ENCODE results near the gene IL1RAPL2.

Gene IL1RAPL2

DNA sequence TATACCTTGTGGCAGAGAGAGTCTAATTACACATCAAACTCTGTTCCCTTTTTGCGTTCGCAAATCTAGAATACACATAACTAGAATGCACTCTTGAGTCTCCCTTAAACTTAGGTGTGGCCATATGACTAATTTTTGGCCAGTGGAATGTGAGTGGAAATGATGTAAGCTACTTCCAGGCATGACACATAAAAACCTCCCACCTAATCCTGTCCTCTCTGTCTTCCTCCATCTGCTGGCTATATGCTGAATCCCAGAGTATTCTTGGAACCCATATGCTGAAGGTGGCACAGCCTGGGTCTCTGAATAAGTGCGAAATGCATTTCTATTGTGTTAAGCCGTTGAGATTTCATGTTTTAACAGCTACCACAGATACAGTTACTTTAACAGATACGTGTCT lies 986.4 kb downstream of the IL1RAPL2 start:
- FAIRE-seq, result peak; percentile 16
- TF ChIP-seq, protein P1, sequence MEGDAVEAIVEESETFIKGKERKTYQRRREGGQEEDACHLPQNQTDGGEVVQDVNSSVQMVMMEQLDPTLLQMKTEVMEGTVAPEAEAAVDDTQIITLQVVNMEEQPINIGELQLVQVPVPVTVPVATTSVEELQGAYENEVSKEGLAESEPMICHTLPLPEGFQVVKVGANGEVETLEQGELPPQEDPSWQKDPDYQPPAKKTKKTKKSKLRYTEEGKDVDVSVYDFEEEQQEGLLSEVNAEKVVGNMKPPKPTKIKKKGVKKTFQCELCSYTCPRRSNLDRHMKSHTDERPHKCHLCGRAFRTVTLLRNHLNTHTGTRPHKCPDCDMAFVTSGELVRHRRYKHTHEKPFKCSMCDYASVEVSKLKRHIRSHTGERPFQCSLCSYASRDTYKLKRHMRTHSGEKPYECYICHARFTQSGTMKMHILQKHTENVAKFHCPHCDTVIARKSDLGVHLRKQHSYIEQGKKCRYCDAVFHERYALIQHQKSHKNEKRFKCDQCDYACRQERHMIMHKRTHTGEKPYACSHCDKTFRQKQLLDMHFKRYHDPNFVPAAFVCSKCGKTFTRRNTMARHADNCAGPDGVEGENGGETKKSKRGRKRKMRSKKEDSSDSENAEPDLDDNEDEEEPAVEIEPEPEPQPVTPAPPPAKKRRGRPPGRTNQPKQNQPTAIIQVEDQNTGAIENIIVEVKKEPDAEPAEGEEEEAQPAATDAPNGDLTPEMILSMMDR (IDR thresholded peaks at IDR 0.05; ENCODE audit: insufficient read depth, missing control alignments), result no peak
- no peak for DNase-seq (ENCODE audit: insufficient read length, low spot score)

DNA sequence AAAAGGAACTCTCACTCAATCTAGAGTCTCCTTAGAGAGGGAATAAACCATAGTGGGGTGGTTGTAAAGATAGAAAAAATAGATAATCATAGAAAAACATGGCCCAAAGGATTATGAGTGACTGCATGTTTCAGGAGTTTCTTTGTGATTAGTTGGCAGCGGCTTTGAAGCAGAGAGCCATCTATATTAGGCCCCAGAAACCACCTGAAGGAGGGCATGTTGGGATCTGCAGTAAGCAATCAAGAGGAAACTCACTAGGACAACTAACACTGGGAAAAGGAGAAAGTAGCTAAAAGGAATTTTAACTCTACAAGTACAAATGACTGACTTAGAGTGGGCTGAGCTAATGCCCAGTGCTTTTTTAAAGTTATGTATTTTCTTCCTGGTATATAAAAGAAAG lies 987.1 kb downstream of the IL1RAPL2 start:
- TF ChIP-seq, protein P1 (IDR thresholded peaks at IDR 0.05; ENCODE audit: insufficient read depth, missing control alignments), result no peak
- no peak for DNase-seq (ENCODE audit: insufficient read length, low spot score)
- FAIRE-seq, result no peak

DNA sequence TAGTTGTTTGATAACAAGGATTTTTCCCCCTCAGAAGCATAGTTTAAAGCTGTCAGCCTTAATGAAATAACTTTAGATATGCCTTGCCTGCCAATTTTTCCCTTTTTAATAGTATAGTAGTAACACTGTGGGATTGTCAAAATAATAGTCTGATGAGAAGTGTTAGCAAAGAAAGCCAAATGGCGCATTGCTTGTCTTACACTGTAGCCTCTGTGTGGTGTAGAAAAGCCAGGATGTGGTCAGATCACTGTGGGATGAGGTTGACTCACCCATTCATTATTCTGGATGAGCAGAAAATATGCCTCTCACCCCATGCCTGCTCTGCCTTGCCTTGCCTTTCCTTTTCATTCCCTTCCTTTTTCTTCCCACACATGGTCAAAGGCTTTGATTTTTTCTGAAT lies 998.5 kb downstream of the IL1RAPL2 start:
- TF ChIP-seq, protein P1 (IDR thresholded peaks at IDR 0.05; ENCODE audit: insufficient read depth, missing control alignments), result no peak
- DNase-seq (ENCODE audit: insufficient read length, low spot score), result no peak
- FAIRE-seq, result no peak

DNA sequence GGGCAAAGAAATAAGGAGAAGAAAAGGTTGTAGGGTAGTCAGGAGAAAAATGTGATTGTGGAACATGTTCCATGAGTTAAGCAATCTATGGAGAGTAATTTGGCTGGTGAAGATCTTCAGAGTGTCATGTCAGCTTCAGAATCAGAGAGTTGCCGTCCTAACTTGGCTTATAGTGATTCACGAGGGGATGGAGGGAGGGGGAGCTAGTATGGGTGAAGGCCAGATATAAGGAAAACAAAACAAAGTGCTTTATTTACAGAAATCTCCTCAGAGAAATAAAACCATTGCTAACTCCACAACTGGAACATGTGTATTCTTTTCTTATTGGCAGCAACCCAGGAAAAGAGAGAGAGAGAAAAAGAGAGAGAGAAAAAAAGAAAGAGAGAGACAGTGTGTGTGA lies 999.9 kb downstream of the IL1RAPL2 start:
- DNase-seq (ENCODE audit: insufficient read length, low spot score), result no peak
- TF ChIP-seq, protein P1 (IDR thresholded peaks at IDR 0.05; ENCODE audit: insufficient read depth, missing control alignments), result no peak
- FAIRE-seq, result no peak

DNA sequence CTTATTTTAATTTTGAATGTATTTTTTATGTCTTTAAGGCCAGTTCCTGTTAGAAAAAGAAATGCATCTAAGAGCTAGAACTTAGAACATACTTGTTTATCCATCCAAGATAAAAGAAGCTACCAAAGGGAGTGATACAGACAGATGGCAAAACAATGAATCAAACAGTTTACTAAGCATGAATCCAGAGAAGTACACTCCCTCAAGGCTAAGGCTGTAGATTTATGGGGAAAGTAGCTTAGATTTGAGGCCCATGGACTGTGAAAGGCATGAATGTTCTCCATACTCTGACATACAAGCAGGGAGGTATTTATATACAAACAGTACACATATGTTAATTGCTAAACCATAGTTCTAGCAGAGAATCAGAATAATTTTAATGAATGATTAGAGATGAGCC lies 1001.1 kb downstream of the IL1RAPL2 start:
- DNase-seq (ENCODE audit: insufficient read length, low spot score) (no peak), FAIRE-seq (no peak)
- TF ChIP-seq, protein P1 (IDR thresholded peaks at IDR 0.05; ENCODE audit: insufficient read depth, missing control alignments), result no peak

DNA sequence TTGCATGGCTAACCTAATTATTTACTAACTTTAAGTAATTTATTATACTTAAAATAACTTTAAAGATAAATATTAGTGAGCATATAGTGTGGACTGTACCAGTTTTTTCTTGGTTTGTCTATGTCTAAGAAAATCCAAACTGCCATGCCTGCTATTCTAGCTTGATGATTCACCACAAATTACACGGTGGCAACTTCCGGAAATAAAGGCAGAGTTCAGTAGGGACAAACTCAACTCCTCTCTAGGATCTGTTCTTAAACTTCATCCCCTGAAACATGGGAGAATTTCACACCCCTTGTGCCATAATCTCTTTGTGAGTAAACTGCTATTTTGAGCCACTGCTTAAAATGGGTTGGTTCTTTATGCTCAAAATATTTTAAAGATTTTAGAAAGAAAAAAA lies 1042.7 kb downstream of the IL1RAPL2 start:
- DNase-seq (ENCODE audit: insufficient read length, low spot score) (no peak), FAIRE-seq (no peak)
- TF ChIP-seq, protein P1 (IDR thresholded peaks at IDR 0.05; ENCODE audit: insufficient read depth, missing control alignments), result no peak

DNA sequence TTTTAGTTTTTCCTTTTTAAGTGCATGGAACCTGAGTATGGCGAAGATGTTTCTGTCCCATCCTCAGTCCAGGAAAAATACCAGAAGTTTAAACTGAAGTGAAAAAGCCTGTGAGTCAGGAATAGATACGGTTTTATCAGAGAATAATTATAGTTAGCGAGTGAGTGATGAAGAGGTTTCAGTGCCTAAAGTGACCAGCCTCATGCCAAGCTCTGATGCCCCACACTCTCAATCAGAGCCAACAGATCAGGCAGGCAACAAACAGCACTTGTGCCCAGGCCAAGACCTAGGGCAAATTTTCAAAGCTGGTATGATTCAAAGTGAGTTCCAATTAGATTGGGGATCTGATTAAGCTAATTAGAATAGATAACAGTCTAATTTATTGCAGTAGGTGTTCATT lies 1043.5 kb downstream of the IL1RAPL2 start:
- DNase-seq (ENCODE audit: insufficient read length, low spot score), result no peak
- FAIRE-seq, result no peak
- TF ChIP-seq, protein P1 (IDR thresholded peaks at IDR 0.05; ENCODE audit: insufficient read depth, missing control alignments), result no peak
